ENCODE data around the gene CFAP73.

Gene CFAP73

GRCh38 chr12:113142886-113143332, 6.6 kb upstream of the CFAP73 start:
- DNase-seq: no peak

GRCh38 chr12:113143959-113144358, 5.6 kb upstream of the CFAP73 start:
- no peak for DNase-seq

- no peak for DNase-seq
These were observed 4.7 kb upstream of the CFAP73 start for GRCh38 chr12:113144806-113145205.

- DNase-seq: no peak
These were observed 3.6 kb upstream of the CFAP73 start for GRCh38 chr12:113145720-113146551.

GRCh38 chr12:113146999-113147398, 2.5 kb upstream of the CFAP73 start:
- DNase-seq: no peak

- no peak for DNase-seq
These were observed 2.1 kb downstream of the CFAP73 start for GRCh38 chr12:113151655-113152054.

- no peak for DNase-seq
These were observed 2.8 kb downstream of the CFAP73 start for GRCh38 chr12:113152196-113152834.

GRCh38 chr12:113152835-113153814, 3.6 kb downstream of the CFAP73 start:
- DNase-seq: peak; percentile 51

GRCh38 chr12:113154351-113154973, 4.9 kb downstream of the CFAP73 start:
- DNase-seq: no peak

- no peak for DNase-seq
These were observed 5.5 kb downstream of the CFAP73 start for GRCh38 chr12:113155060-113155459.

GRCh38 chr12:113155646-113156045, 6.1 kb downstream of the CFAP73 start:
- DNase-seq: no peak

GRCh38 chr12:113157218-113157859, 7.8 kb downstream of the CFAP73 start:
- no peak for DNase-seq

GRCh38 chr12:113158439-113159203, 9.1 kb downstream of the CFAP73 start:
- no peak for DNase-seq

GRCh38 chr12:113159937-113160336, 10.4 kb downstream of the CFAP73 start:
- no peak for DNase-seq

GRCh38 chr12:113161415-113162016, 12.0 kb downstream of the CFAP73 start:
- no peak for DNase-seq

- DNase-seq: no peak
These were observed 12.8 kb downstream of the CFAP73 start for GRCh38 chr12:113162102-113163029.

- no peak for DNase-seq
These were observed 13.5 kb downstream of the CFAP73 start for GRCh38 chr12:113163030-113163360.

- DNase-seq: no peak
These were observed 14.5 kb downstream of the CFAP73 start for GRCh38 chr12:113164014-113164413.

GRCh38 chr12:113165521-113166450, 16.3 kb downstream of the CFAP73 start:
- DNase-seq: no peak
